GM18498 (cell line): ENCODE data around the gene GMDS.

Experiments
- ATAC-seq: cut with Tn5 transposase; IDR thresholded peaks from one replicate; pipeline ENCODE4 v1.9.1; 2021; ENCODE audit warnings: mild to moderate bottlenecking, moderate library complexity; ENCODE audit not compliant: unreplicated experiment

GMDS gene

GRCh38 chr6:1611322-1611571, 634.2 kb downstream of the GMDS start:
- ATAC-seq, result no peak

DNA sequence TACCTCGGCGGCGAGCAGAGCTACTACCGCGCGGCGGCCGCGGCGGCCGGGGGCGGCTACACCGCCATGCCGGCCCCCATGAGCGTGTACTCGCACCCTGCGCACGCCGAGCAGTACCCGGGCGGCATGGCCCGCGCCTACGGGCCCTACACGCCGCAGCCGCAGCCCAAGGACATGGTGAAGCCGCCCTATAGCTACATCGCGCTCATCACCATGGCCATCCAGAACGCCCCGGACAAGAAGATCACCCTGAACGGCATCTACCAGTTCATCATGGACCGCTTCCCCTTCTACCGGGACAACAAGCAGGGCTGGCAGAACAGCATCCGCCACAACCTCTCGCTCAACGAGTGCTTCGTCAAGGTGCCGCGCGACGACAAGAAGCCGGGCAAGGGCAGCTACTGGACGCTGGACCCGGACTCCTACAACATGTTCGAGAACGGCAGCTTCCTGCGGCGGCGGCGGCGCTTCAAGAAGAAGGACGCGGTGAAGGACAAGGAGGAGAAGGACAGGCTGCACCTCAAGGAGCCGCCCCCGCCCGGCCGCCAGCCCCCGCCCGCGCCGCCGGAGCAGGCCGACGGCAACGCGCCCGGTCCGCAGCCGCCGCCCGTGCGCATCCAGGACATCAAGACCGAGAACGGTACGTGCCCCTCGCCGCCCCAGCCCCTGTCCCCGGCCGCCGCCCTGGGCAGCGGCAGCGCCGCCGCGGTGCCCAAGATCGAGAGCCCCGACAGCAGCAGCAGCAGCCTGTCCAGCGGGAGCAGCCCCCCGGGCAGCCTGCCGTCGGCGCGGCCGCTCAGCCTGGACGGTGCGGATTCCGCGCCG, 634.7 kb downstream of the GMDS start:
- no peak for ATAC-seq

GRCh38 chr6:1609648-1610496, 635.5 kb downstream of the GMDS start, which contains the start of gene FOXC1:
FOXC1 (plus strand) TSS chr6:1609915; CDS start chr6:1610446, 531 bp downstream.
- ATAC-seq, result peak; percentile 62

- ATAC-seq, result no peak
Observed at GRCh38 chr6:1609041-1609647, 636.3 kb downstream of the GMDS start.

GRCh38 chr6:1608222-1609040, 637.0 kb downstream of the GMDS start:
- ATAC-seq, result no peak

GRCh38 chr6:1607516-1608221, 637.7 kb downstream of the GMDS start:
- ATAC-seq, result no peak

- no peak for ATAC-seq
Observed at GRCh38 chr6:1606780-1607515, 638.5 kb downstream of the GMDS start.

- ATAC-seq, result no peak
Observed at GRCh38 chr6:1605893-1606779, 639.3 kb downstream of the GMDS start.

DNA sequence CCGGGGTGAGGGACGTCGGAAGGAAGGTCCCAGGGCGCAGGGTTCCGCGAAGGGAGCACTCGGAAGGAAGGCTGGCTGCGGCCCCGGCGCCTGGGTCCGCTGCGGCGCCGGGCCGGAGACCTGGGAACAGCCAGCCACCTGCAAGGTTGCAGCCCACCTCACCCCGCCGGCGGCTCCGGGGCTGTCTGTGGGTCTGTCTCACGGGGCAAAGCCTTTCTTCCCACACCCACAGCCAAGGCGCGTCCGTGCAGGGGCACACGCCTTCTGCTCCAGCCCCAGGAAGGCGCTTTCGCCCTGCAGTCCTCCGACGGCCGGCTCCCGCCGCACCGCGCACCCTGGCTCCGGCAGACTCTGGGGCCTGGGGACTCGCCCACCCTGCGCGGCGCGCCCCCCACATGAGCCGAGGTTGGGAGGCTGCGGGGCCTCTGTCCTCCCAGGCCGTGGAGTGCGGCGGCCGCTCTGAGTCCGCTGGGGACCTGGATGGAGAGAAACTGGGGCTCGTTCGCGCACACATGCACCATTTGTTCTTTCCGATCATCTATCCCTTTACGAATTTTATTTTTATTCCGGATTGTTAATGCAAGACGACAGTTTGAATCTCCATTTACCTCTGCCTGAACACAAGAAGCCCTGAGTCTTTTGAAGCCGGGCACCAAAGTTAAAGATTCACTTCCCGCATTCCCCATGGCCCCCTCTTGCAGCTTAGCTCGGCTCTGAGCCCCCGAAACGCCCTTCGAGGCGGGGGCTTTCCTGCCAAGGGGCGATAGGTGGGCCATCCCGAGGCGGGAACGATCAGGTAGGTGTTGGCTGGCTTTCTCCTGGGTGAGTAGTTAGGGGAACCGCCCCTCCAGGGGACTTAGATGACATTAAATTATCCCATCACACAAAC, 640.2 kb downstream of the GMDS start:
- peak; percentile 2 for ATAC-seq

GRCh38 chr6:1604158-1605003, 641.0 kb downstream of the GMDS start:
- ATAC-seq, result peak; percentile 70

- no peak for ATAC-seq
Observed at GRCh38 chr6:1603708-1604107, 641.7 kb downstream of the GMDS start.

- no peak for ATAC-seq
Observed at GRCh38 chr6:1602049-1602713, 643.2 kb downstream of the GMDS start.

DNA sequence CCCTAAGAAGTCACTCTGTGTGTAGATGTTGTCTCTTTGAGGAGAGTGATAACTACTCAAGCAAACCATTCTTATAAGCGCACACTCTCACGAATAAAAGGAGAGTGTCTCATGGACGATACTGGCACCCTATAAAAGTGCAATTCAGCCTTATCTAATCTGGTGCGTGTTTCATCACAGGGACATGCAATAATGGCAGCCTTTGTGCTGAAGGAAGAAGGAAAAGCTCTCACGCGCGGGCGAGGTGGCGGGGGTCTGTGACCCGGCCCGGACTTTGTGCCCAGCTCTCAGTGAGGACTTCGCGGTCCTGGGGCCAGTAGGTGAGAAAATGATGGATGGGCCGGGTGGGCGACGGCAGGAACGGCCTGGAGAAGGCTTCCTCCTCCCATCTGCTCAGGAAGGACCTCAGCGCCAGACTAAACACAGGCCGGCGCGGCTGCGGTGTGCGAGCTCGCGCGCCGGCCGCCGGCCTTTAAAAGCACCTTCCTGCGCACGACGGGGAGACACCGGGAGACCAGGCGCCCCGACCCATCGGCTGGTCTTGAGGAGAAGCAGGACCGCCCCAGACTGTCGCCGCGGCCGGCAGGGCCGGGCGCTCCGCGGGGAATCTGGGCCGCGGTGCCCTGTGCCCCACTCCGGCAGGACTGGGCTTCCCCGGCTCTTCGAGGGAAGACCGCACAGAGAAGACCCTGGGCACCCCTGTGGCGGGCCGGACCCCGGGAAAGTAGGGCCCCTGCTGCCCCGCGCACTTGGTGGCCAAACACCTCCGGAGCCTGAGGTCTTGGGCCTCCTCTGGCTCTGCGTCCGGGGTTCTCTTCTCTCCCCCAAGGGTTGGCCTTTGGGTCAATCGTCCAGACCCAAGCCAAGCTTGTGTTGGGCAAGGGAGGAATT, 644.0 kb downstream of the GMDS start:
- ATAC-seq, result no peak

- ATAC-seq, result no peak
Observed at GRCh38 chr6:1600764-1601157, 644.6 kb downstream of the GMDS start.

DNA sequence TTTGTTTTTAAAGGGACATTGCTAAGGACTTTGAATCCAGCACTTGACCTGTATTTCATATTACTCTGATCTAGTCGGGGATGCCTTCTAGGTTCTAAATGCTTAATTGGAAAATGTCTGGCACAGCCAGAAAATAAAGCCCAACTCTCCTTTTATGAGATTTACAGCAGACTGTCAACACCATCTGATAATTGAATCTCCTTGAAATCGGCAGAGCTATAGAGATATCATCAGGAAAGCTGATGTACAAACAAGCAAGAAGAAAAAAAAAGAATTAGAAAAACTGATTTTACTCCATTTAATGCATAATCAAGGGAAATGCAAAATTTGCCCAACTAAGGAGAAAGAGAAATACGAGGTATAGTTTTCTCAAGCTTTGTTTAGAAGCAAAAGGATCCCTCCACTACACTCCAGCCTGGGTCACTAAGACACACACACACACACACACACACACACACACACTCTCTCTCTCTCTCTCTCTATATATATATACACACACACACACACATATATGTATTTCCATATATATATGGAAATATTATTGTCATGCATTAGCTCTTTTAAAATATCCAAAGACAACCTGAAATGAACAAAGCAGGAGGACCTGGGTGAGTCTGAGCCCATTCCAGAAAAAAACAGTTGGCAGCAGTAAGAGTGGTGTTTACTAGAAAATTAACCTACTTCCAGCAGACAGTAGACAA, 645.2 kb downstream of the GMDS start:
- ATAC-seq, result no peak
